Bronchial epithelial cell (primary cell): ENCODE data around the gene AGK. TPM values are rescaled to one million over a fixed set of nuclear protein-coding genes. Genes with fewer than 3 reads are reported as not detected.
A peak's percentile ranks its signal among the peaks of the same experiment; 100 is the strongest.

Source experiments
- DNase-seq: peaks from one replicate; pipeline ENCODE4 v3.0.0-alpha.2; 2010; ENCODE audit warnings: low read depth
- FAIRE-seq: peaks from 2 replicates; lab custom pipeline; 2011; peaks lifted over from hg19 to GRCh38; lab: Jason Lieb, UNC
- H3K27me3 ChIP-seq: 2 replicates; pipeline ENCODE4 v1.5.1; 2011; ENCODE audit warnings: low read length; ENCODE audit not compliant: control insufficient read depth, insufficient read depth
- H3K36me3 ChIP-seq: 2 replicates; pipeline ENCODE4 v1.5.1; 2011; ENCODE audit warnings: low read length; ENCODE audit not compliant: control insufficient read depth, insufficient read depth
- H3K4me3 ChIP-seq: 2 replicates; pipeline ENCODE4 v1.5.1; 2011; ENCODE audit warnings: mild to moderate bottlenecking, low read depth, low read length, control low read depth
- total RNA-seq: library from RNA; depleted of rRNA; stranded (reverse); fragments of >200 nt; gene quantifications from 2 replicates; pipeline ENCODE4 v1.2.1, GENCODE V29; 2014
- TF ChIP-seq, protein P1 (sequence below): IDR thresholded peaks from 2 replicates; pipeline ENCODE4 v1.5.1; 2011; ENCODE audit warnings: mild to moderate bottlenecking, moderate library complexity, low read length, control low read depth, inconsistent platforms; ENCODE audit not compliant: insufficient read depth, severe bottlenecking

The AGK gene
- total RNA-seq, 1 donor from 2014 or later: 18.4 TPM

DNA sequence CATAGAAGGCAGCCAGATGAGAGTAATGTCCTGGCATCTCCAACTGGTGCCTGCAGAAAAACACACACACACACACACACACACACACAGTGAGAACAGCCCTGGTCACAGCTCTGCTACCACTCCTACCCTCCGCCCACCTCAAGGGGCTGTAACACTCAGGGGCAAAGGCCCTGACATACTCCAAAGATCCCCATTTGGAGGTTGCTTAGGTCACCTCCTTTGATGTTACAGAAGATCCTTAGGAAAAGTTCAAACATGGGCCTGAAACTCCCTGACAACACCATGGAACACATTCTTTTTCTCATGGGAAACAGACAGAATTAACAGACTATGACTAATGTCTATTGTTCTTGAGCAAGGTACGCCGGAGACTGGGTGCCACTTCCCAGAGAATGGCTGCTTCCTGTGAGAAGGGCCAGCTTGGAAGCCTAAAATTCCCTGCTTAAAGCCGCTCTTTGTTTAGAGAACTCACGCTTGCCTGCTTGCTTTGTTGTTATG is 123.0 kb downstream of the AGK start:
- no peak for FAIRE-seq
- TF ChIP-seq, protein P1, sequence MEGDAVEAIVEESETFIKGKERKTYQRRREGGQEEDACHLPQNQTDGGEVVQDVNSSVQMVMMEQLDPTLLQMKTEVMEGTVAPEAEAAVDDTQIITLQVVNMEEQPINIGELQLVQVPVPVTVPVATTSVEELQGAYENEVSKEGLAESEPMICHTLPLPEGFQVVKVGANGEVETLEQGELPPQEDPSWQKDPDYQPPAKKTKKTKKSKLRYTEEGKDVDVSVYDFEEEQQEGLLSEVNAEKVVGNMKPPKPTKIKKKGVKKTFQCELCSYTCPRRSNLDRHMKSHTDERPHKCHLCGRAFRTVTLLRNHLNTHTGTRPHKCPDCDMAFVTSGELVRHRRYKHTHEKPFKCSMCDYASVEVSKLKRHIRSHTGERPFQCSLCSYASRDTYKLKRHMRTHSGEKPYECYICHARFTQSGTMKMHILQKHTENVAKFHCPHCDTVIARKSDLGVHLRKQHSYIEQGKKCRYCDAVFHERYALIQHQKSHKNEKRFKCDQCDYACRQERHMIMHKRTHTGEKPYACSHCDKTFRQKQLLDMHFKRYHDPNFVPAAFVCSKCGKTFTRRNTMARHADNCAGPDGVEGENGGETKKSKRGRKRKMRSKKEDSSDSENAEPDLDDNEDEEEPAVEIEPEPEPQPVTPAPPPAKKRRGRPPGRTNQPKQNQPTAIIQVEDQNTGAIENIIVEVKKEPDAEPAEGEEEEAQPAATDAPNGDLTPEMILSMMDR: no peak

DNA sequence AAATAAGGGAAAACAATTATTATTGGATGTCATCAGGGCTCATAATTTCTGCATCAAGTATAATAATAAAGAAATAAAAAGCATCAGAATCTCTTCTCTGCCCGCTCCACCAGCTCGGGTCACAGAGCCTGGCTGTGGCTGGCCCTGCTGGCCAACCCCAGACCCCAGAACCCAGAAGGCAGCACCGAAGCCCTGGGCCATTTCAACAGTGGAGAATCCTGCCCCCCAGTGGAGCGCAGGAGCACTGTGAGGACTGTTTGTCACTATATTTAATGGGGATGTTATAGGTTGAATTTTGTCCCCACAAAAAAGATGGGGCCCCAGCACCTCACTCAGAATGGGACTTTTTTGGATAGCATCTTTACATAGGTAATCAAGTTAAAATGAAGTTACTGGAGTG is 123.5 kb downstream of the AGK start:
- FAIRE-seq (no peak), DNase-seq (no peak)
- Histone ChIP-seq H3K36me3 (peaks cover 5% of the 10 kb centered on the region), H3K27me3 (no peaks in the 10 kb centered on the region), H3K4me3 (no peak overlapping the region)
- TF ChIP-seq, protein P1: peak; percentile 38

More for the DNA sequence above, 123.0 kb downstream of the AGK start:
- peak; percentile 86 for DNase-seq
- Histone ChIP-seq H3K4me3 (no peak overlapping the region), H3K36me3 (peaks cover 5% of the 10 kb centered on the region), H3K27me3 (no peaks in the 10 kb centered on the region)

DNA sequence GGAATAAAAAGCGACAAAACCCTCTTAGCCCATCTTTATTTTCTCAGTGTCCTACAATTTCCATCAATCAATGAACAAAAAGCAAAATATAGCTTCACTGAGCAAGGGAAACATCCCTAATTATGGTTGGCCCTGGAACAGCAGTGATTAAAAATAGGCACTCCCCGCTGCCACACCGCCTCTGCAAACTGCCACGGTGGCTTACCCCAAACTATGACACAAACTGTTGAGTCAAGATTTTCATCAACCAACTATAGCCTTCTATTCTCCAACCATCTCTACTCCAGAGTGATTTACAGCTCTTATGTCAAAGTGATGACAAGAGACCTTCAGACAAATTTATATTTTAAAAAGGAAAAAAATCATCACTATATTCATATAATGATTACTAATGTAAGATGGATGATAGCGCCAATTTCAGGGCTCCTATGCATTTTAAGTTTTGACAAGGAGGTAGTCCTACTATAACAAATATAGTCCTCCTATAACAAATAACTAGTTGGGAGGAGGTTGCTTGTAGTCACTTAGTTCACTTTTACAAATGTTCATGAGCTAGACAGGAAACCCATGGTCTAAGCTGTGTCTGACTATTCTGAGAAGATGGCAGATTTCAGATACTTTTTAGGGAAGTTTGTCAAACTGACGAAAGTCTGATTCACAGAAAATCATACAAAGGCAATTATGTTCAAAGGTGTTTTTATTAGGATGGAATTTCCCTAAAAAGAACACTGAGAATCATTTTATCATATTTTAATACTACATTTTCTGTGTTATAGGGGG is 124.4 kb downstream of the AGK start:
- Histone ChIP-seq H3K4me3 (no peak overlapping the region), H3K36me3 (peaks cover 5% of the 10 kb centered on the region), H3K27me3 (no peaks in the 10 kb centered on the region)
- FAIRE-seq (no peak), DNase-seq (no peak)
- TF ChIP-seq, protein P1: no peak

DNA sequence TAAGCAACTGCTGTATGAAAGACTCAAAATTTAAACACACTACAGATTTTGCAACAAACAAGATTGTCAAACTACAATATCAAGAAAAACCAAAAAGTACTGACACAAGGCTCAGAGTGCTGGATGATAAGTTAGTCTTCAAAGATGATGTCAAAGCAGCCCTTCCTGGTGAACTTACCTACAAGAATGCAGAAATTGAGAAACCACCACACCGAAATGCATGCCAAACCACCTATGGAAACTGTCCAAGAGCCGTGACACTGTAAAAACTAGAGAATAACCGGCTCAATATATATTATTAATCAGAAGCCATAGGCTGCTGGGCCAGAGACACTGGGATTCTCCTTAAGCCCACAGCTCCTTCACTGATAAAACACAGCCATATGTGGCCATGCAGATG is 125.4 kb downstream of the AGK start:
- peak; percentile 86 for DNase-seq

DNA sequence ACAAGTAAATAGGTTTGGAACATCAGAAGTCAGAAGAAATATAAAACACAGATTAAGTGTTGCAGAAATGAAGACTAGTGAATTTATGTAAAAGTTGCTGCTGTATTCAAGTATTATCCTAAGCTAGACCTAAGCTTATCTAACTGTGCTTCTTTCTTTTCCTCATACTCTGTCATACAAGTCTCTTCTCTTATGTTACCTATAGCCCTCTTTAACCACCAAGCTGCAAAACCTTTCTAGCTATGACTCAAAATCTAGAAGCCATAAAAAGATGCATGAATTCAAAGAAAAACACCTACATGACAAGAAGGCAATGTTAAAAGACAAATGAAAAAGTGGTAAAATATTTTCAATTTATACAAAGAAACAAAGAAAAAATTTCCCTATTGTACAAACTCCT is 127.8 kb downstream of the AGK start:
- Histone ChIP-seq H3K4me3 (no peak overlapping the region), H3K36me3 (peaks cover 3% of the 10 kb centered on the region), H3K27me3 (no peaks in the 10 kb centered on the region)
- TF ChIP-seq, protein P1: no peak
- no peak for DNase-seq
- no peak for FAIRE-seq

More for the DNA sequence above, 125.4 kb downstream of the AGK start:
- Histone ChIP-seq H3K36me3 (no peaks in the 10 kb centered on the region), H3K27me3 (no peaks in the 10 kb centered on the region), H3K4me3 (no peak overlapping the region)
- TF ChIP-seq, protein P1: no peak
- FAIRE-seq: no peak
